ENCODE results near the gene SNX5. TPM values are rescaled to one million over a fixed set of nuclear protein-coding genes. Genes with fewer than 3 reads are reported as not detected.
A peak's percentile ranks its signal among the peaks of the same experiment; 100 is the strongest.
"Not testable (repeated sequence)": the region's sequence is repeated elsewhere in the genome, so short reads cannot be mapped to it uniquely, and the experiment has no call there.

The SNX5 gene
- total RNA-seq, 2 experiments from 2014 or later: 228 to 237 TPM

DNA sequence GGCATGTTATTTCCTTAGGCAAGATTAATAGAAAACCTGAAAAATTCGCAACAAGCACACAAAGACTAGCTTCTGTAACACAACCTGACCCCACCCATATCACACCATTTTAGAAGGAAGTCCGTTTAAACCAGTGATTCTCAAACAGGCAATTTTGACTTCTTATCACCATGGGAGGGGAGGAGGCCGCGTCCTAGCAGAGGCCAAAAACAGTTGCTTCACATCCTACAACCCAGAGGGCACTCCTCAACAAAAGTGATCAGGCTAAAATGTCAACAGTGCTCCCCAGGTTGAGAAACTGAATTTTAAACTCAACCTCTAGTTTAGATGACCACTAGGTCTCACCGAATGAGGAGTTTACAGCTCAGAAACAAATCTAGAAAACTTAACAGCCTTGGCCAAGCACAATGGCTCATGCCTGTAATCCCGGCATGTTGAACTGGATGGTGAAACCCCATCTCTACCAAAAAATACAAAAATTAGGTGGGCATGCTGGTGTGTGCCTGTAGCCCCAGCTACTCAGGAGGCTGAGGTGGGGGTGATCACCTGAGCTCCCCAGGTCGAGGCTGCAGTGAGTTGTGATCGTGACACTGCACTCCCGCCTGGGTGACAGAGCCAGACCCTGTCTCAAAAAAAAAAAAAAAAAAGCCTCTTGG, 3.4 kb downstream of the SNX5 start:
- intact Hi-C loops (cut with micrococcal nuclease): loop anchor here (5.0 kb wide), 3 partner anchors 353 to 1238 kb away; no protein-coding TSS in a partner anchor
- DNase-seq: no peak
- peak overlapping the region; percentile 97 for H3K27ac Mint-ChIP-seq
- no peaks in the 10 kb centered on the region for H3K27me3 Mint-ChIP-seq (ENCODE audit: low read depth)
- H3K4me3 Mint-ChIP-seq: peak overlapping the region; percentile 86
- no peaks in the 10 kb centered on the region for H3K9me3 Mint-ChIP-seq
- peaks cover 75% of the 10 kb centered on the region for H3K36me3 Mint-ChIP-seq (ENCODE audit: low read depth)
- CTCF ChIA-PET: no interaction called here
- H3K4me1 Mint-ChIP-seq (ENCODE audit: low read depth): peaks cover 54% of the 10 kb centered on the region

- H3K36me3 Mint-ChIP-seq (ENCODE audit: low read depth): peaks cover 72% of the 10 kb centered on the region
- intact Hi-C loops (cut with micrococcal nuclease): loop anchor here (5.0 kb wide), 3 partner anchors 352 to 1237 kb away; no protein-coding TSS in a partner anchor
- CTCF ChIA-PET: interaction anchor here (0.9 kb wide), 1 partner anchor 9 kb away, joined by 4 read pairs; no protein-coding TSS in a partner anchor
These were observed 4.0 kb downstream of the SNX5 start for GRCh38 chr20:17964632-17965031.

DNA sequence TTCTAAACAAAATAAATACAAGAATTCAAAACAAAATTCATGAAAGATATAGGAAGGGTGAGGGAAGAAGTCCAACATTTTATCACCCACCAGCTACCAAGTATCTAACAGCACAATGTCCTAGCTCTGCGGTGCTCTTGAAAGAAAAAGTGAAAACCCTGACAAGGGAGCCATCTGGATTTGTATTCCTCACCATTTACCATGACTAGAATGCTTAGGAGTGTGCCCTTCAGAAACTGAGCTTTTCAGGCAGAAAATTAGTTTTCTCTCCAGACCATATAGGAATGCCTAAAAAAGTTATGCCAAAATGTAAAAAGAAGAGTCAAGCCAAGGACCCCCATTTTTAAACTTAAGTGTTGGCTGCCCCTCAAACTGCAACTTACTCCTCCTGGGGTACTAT, 4.5 kb downstream of the SNX5 start:
- peaks cover 61% of the 10 kb centered on the region for H3K4me1 Mint-ChIP-seq (ENCODE audit: low read depth)

More at GRCh38 chr20:17964632-17965031, 4.0 kb downstream of the SNX5 start:
- Mint-ChIP-seq H3K27ac (peak overlapping the region; percentile 97), H3K27me3 (ENCODE audit: low read depth) (no peaks in the 10 kb centered on the region), H3K4me3 (peak overlapping the region; percentile 86), H3K9me3 (no peaks in the 10 kb centered on the region), H3K4me1 (ENCODE audit: low read depth) (peaks cover 56% of the 10 kb centered on the region)
- DNase-seq: no peak

DNA sequence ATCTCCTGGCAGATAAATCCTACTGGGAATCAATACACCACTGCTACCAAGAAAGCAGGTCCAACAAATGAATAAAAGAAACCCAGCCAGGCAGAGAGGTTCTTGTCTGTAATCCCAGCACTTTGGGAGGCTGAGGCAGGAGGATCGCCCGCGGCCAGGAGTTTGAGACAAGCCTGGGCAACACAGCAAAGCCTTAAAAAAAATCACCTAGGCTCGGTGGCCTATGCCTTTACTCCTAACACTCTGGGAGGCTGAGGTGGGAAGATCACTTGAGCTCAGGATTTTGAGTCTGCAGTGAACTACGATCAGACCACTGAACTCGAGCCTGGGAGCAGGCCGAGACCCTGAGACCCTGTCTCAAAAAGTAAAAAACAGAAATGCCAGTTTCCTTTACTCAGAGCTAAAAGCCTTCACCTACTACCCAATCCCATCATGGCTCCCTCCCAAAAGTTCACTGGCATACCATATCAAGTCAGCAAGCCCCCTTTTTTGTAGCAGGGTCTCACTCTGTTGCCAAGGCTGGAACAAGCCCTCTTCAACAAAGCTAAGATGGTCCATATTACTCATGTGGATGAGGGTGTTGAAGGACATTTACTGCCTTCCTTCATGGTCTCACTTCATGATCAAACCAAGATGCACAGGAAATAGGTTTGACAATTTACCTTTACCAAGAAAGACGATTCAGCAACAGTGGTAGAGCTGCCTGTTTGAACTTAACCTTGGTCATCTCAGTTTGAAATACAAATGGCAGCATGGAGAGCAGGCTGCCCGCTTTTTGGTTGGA, 5.3 kb downstream of the SNX5 start:
- intact Hi-C loops (cut with micrococcal nuclease): no loop called here
- Mint-ChIP-seq H3K36me3 (ENCODE audit: low read depth) (peaks cover 79% of the 10 kb centered on the region), H3K27me3 (ENCODE audit: low read depth) (no peaks in the 10 kb centered on the region), H3K4me1 (ENCODE audit: low read depth) (peaks cover 69% of the 10 kb centered on the region), H3K9me3 (no peaks in the 10 kb centered on the region), H3K4me3 (peak overlapping the region; percentile 2), H3K27ac (peak overlapping the region; percentile 51)
- DNase-seq: no peak
- CTCF ChIA-PET: interaction anchor here (0.6 to 1.0 kb wide), 3 partner anchors 7 to 32 kb away, joined by 3 to 4 read pairs (median 4); no protein-coding TSS in a partner anchor

More for the DNA sequence above, 4.5 kb downstream of the SNX5 start:
- no peaks in the 10 kb centered on the region for H3K27me3 Mint-ChIP-seq (ENCODE audit: low read depth)
- no peak for DNase-seq
- CTCF ChIA-PET: interaction anchor here (0.9 kb wide), 1 partner anchor 9 kb away, joined by 4 read pairs; no protein-coding TSS in a partner anchor
- no peaks in the 10 kb centered on the region for H3K9me3 Mint-ChIP-seq
- H3K27ac Mint-ChIP-seq: peak overlapping the region; percentile 51
- intact Hi-C loops (cut with micrococcal nuclease): no loop called here
- H3K36me3 Mint-ChIP-seq (ENCODE audit: low read depth): peaks cover 76% of the 10 kb centered on the region
- H3K4me3 Mint-ChIP-seq: peak overlapping the region; percentile 86

DNA sequence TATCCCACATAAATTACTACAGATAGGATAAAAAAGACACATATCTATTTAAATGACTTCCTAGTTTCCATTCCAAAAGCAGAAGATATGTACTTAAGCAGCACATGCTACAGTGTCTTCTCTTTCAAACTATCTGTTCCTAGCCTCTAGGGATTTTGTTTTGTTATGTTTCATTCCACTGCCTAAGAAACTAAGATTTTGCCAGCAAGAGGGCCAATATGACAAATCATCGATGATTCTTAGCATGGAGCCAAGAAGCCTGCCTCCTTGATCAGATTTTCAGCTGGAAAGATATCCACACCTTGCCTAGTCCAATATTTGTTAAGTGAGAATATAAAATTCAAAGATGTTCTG, 7.0 kb downstream of the SNX5 start:
- Mint-ChIP-seq H3K4me1 (ENCODE audit: low read depth) (peaks cover 81% of the 10 kb centered on the region), H3K9me3 (no peaks in the 10 kb centered on the region), H3K27me3 (ENCODE audit: low read depth) (no peaks in the 10 kb centered on the region), H3K36me3 (ENCODE audit: low read depth) (peaks cover 72% of the 10 kb centered on the region), H3K4me3 (no peak overlapping the region), H3K27ac (peak overlapping the region; percentile 15)
- no peak for DNase-seq
- intact Hi-C loops (cut with micrococcal nuclease): no loop called here
- CTCF ChIA-PET: no interaction called here

DNA sequence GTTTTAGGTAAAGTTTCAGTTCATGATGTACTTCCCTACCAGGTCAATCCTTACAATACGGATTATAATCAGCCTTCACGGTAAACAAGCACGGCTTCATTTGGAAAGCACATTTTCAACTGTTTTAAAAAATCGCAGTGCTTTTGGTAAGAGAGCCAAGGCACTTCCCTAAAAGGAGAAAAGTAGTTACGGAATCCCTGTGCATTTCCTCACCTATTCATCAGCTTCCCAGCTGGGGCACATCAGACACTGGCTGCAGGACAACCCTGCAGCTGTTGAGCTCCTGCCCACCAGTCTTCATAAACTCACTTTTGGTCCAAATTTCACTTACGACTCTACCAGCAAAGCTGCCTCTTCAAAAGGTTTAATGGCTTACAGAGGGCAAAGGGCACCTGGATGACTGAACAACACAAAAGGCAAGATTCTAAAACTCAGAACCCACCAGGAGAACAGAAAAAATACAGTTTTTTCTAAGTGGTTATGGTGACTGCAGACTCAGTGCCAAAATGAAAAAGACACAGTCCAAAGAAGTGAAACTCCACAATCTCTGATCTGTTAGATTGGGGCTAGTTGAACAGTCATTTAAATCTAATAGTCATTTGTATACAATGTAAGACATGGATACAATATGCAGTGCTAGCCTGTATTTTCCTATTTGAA, 7.5 kb downstream of the SNX5 start:
- CTCF ChIA-PET: no interaction called here
- Mint-ChIP-seq H3K36me3 (ENCODE audit: low read depth) (peaks cover 72% of the 10 kb centered on the region), H3K27me3 (ENCODE audit: low read depth) (no peaks in the 10 kb centered on the region), H3K4me3 (no peak overlapping the region), H3K27ac (peak overlapping the region; percentile 8), H3K4me1 (ENCODE audit: low read depth) (peaks cover 81% of the 10 kb centered on the region), H3K9me3 (no peaks in the 10 kb centered on the region)
- DNase-seq: no peak
- intact Hi-C loops (cut with micrococcal nuclease): no loop called here

DNA sequence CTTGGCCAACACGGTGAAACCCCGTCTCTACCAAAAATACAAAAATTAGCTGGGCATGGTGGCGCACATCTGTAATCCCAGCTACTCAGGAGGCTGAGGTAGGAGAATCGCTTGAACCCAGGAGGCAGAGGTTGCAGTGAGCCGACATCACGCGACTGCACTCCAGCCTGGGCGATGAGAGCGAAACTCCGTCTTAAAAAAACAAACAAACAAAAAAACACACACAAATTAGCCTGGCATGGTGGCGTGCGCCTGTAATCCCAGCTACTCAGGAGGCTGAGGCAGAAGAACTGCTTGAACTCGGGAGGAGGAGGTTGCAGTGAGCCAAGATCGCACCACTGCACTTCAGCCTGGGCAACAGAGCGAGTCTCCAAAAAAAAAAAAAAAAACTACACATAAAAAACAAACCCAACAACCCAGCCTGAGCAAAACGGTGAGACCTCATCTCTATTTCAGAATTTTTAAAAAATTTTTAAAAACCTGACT, 8.2 kb downstream of the SNX5 start:
- H3K4me3 Mint-ChIP-seq; H3K9me3 Mint-ChIP-seq; H3K27me3 Mint-ChIP-seq (ENCODE audit: low read depth); CTCF ChIA-PET; DNase-seq; intact Hi-C loops (cut with micrococcal nuclease); H3K27ac Mint-ChIP-seq: not testable (repeated sequence)
- peaks cover 71% of the 10 kb centered on the region for H3K36me3 Mint-ChIP-seq (ENCODE audit: low read depth)
- peaks cover 77% of the 10 kb centered on the region for H3K4me1 Mint-ChIP-seq (ENCODE audit: low read depth)

GRCh38 chr20:17959257-17959627, 9.4 kb downstream of the SNX5 start:
- Mint-ChIP-seq H3K9me3 (no peaks in the 10 kb centered on the region), H3K27me3 (ENCODE audit: low read depth) (no peaks in the 10 kb centered on the region), H3K4me1 (ENCODE audit: low read depth) (peaks cover 68% of the 10 kb centered on the region), H3K36me3 (ENCODE audit: low read depth) (peaks cover 70% of the 10 kb centered on the region), H3K4me3 (no peak overlapping the region), H3K27ac (peak overlapping the region; percentile 66)
- CTCF ChIA-PET: interaction anchor here (0.8 to 1.9 kb wide), 4 partner anchors 8 to 34 kb away, joined by 3 to 8 read pairs (median 4); no protein-coding TSS in a partner anchor
- no peak for DNase-seq
- intact Hi-C loops (cut with micrococcal nuclease): loop anchor here (1.0 to 5.0 kb wide), 2 partner anchors 9 to 33 kb away; partner anchors contain the start of gene SNX5

- CTCF ChIA-PET: interaction anchor here (0.6 to 1.9 kb wide), 7 partner anchors 7 to 37 kb away, joined by 3 to 8 read pairs (median 3); no protein-coding TSS in a partner anchor
These were observed 10.0 kb downstream of the SNX5 start for GRCh38 chr20:17958373-17959256.

GRCh38 chr20:17957505-17958363, 10.9 kb downstream of the SNX5 start:
- Mint-ChIP-seq H3K36me3 (ENCODE audit: low read depth) (peaks cover 72% of the 10 kb centered on the region), H3K4me1 (ENCODE audit: low read depth) (peaks cover 53% of the 10 kb centered on the region), H3K9me3 (no peaks in the 10 kb centered on the region), H3K27me3 (ENCODE audit: low read depth) (no peaks in the 10 kb centered on the region), H3K4me3 (no peak overlapping the region), H3K27ac (peak overlapping the region; percentile 69)
- intact Hi-C loops (cut with micrococcal nuclease): loop anchor here (5.0 kb wide), 1 partner anchor 35 kb away; no protein-coding TSS in a partner anchor
- CTCF ChIA-PET: interaction anchor here (0.6 to 1.9 kb wide), 5 partner anchors 8 to 36 kb away, joined by 3 to 8 read pairs (median 5); no protein-coding TSS in a partner anchor
- DNase-seq: no peak

More at GRCh38 chr20:17958373-17959256, 10.0 kb downstream of the SNX5 start:
- DNase-seq: no peak
- H3K36me3 Mint-ChIP-seq (ENCODE audit: low read depth): peaks cover 70% of the 10 kb centered on the region
- intact Hi-C loops (cut with micrococcal nuclease): loop anchor here (1.0 to 5.0 kb wide), 2 partner anchors 10 to 34 kb away; partner anchors contain the start of gene SNX5
- H3K27me3 Mint-ChIP-seq (ENCODE audit: low read depth): no peaks in the 10 kb centered on the region
- H3K27ac Mint-ChIP-seq: peak overlapping the region; percentile 66
- H3K4me3 Mint-ChIP-seq: no peak overlapping the region
- no peaks in the 10 kb centered on the region for H3K9me3 Mint-ChIP-seq
- peaks cover 62% of the 10 kb centered on the region for H3K4me1 Mint-ChIP-seq (ENCODE audit: low read depth)

Data from activated naive CD4-positive, alpha-beta T cell treated with anti-CD3 and anti-CD28 coated beads for 36 hours (primary cell).